HEK293T (cell line): ENCODE results near the gene MRPS5.

Experiments
- CTCF ChIA-PET: fragments of 350-600 bp; formaldehyde crosslinking; extraction: SDS; loops from one replicate; lab custom pipeline; 2021; ENCODE audit warnings: antibody characterized with exemption, inconsistent platforms; lab: Yijun Ruan, JAX
- POLR2A ChIA-PET: fragments of 350-600 bp; formaldehyde crosslinking; extraction: SDS; loops from one replicate; lab custom pipeline; 2020; ENCODE audit warnings: antibody characterized with exemption, inconsistent platforms; lab: Yijun Ruan, JAX
- DNase-seq: peaks from one replicate; pipeline ENCODE4 v3.0.0; 2012; ENCODE audit warnings: mixed read lengths; ENCODE audit errors: extremely low spot score
- ARNT ChIP-seq: fragments of 450-650 bp; IDR thresholded peaks from 2 replicates; pipeline ENCODE4 v1.6.1; 2017; ENCODE audit warnings: mild to moderate bottlenecking
- BHLHE40 ChIP-seq: fragments of 450-650 bp; IDR thresholded peaks from 2 replicates; pipeline ENCODE4 v1.6.1; 2016; ENCODE audit warnings: mild to moderate bottlenecking, moderate library complexity, borderline replicate concordance
- CTBP1 ChIP-seq: fragments of 450-650 bp; IDR thresholded peaks from 2 replicates; pipeline ENCODE4 v1.6.1; 2016; ENCODE audit warnings: borderline replicate concordance
- ELF4 ChIP-seq: fragments of 450-650 bp; IDR thresholded peaks from 2 replicates; pipeline ENCODE4 v1.6.1; 2017; ENCODE audit warnings: antibody characterized with exemption
- FOXA1 ChIP-seq: fragments of 450-650 bp; IDR thresholded peaks from 2 replicates; pipeline ENCODE4 v1.6.1; 2016; ENCODE audit warnings: mild to moderate bottlenecking
- FOXK2 ChIP-seq: fragments of 450-650 bp; IDR thresholded peaks from 2 replicates; pipeline ENCODE4 v1.6.1; 2016; ENCODE audit warnings: mild to moderate bottlenecking
- FOXM1 ChIP-seq: fragments of 450-650 bp; IDR thresholded peaks from 2 replicates; pipeline ENCODE4 v1.6.1; 2017; ENCODE audit warnings: mild to moderate bottlenecking, borderline replicate concordance
- HDGF ChIP-seq: fragments of 450-650 bp; IDR thresholded peaks from 2 replicates; pipeline ENCODE4 v1.6.1; 2017; ENCODE audit warnings: antibody characterized with exemption, borderline replicate concordance
- L3MBTL2 ChIP-seq: fragments of 450-650 bp; conservative IDR thresholded peaks from 2 replicates; pipeline ENCODE4 v1.6.1; 2016; ENCODE audit warnings: mild to moderate bottlenecking
- LEF1 ChIP-seq: fragments of 450-650 bp; IDR thresholded peaks from 2 replicates; pipeline ENCODE4 v1.6.1; 2017; ENCODE audit warnings: mild to moderate bottlenecking, borderline replicate concordance
- NFRKB ChIP-seq: fragments of 450-650 bp; IDR thresholded peaks from 2 replicates; pipeline ENCODE4 v1.6.1; 2016; ENCODE audit warnings: mild to moderate bottlenecking, moderate library complexity
- PKNOX1 ChIP-seq: fragments of 450-650 bp; IDR thresholded peaks from 2 replicates; pipeline ENCODE4 v1.6.1; 2016
- SP1 ChIP-seq: fragments of 450-650 bp; IDR thresholded peaks from 2 replicates; pipeline ENCODE4 v1.6.1; 2017
- SUZ12 ChIP-seq: fragments of 450-650 bp; IDR thresholded peaks from 2 replicates; pipeline ENCODE4 v1.6.1; 2016; ENCODE audit warnings: mild to moderate bottlenecking
- TARDBP ChIP-seq: fragments of 450-650 bp; IDR thresholded peaks from 2 replicates; pipeline ENCODE4 v1.6.1; 2016
- ZNF384 ChIP-seq: fragments of 450-650 bp; IDR thresholded peaks from 2 replicates; pipeline ENCODE4 v1.6.1; 2016

The MRPS5 gene

GRCh38 chr2:95073856-95074662, 47.5 kb downstream of the MRPS5 start:
- CTCF ChIA-PET, result interaction anchor here (0.6 kb wide), 1 partner anchor 235 kb away, joined by 6 read pairs; no protein-coding TSS in a partner anchor
- TF ChIP-seq SUZ12, result no peak
- no peak for TF ChIP-seq ELF4
- TF ChIP-seq ZNF384, result no peak
- TF ChIP-seq NFRKB, result no peak
- TF ChIP-seq TARDBP, result no peak
- no peak for TF ChIP-seq HDGF
- no peak for TF ChIP-seq FOXK2
- TF ChIP-seq LEF1, result no peak
- TF ChIP-seq CTBP1, result no peak
- no peak for TF ChIP-seq BHLHE40
- TF ChIP-seq FOXM1, result no peak
- TF ChIP-seq PKNOX1, result no peak
- no peak for TF ChIP-seq ARNT
- no peak for TF ChIP-seq FOXA1
- TF ChIP-seq L3MBTL2, result no peak
- no peak for TF ChIP-seq SP1
- POLR2A ChIA-PET, result no interaction called here
- DNase-seq, result no peak

- TF ChIP-seq NFRKB (no peak), ELF4 (no peak), ZNF384 (no peak), LEF1 (no peak), BHLHE40 (no peak), ARNT (no peak), FOXK2 (no peak), PKNOX1 (no peak), FOXM1 (no peak), FOXA1 (no peak), SUZ12 (no peak), L3MBTL2 (no peak)
- ChIA-PET POLR2A (no interaction called here), CTCF (no interaction called here)
- no peak for DNase-seq
These were observed 49.2 kb downstream of the MRPS5 start for GRCh38 chr2:95072424-95072823.

GRCh38 chr2:95071856-95072255, 49.8 kb downstream of the MRPS5 start:
- no peak for DNase-seq
- CTCF ChIA-PET, result no interaction called here
- TF ChIP-seq SP1, result no peak
- TF ChIP-seq ELF4, result no peak
- TF ChIP-seq HDGF, result no peak
- no peak for TF ChIP-seq PKNOX1
- no peak for TF ChIP-seq SUZ12
- no peak for TF ChIP-seq LEF1
- no peak for TF ChIP-seq FOXA1
- TF ChIP-seq FOXK2, result no peak
- no peak for TF ChIP-seq FOXM1
- TF ChIP-seq BHLHE40, result no peak
- TF ChIP-seq L3MBTL2, result no peak
- TF ChIP-seq ZNF384, result no peak
- POLR2A ChIA-PET, result no interaction called here

GRCh38 chr2:95069465-95069864, 52.1 kb downstream of the MRPS5 start:
- no peak for DNase-seq
- CTCF ChIA-PET, result no interaction called here
- no peak for TF ChIP-seq SUZ12
- no peak for TF ChIP-seq FOXK2
- POLR2A ChIA-PET, result no interaction called here

GRCh38 chr2:95068256-95068655, 53.4 kb downstream of the MRPS5 start:
- POLR2A ChIA-PET, result no interaction called here
- no peak for DNase-seq
- no peak for TF ChIP-seq FOXA1
- no peak for TF ChIP-seq LEF1
- TF ChIP-seq L3MBTL2, result no peak
- no peak for TF ChIP-seq FOXK2
- CTCF ChIA-PET, result no interaction called here

- CTCF ChIA-PET, result interaction anchor here (1.1 to 1.5 kb wide), 3 partner anchors 9 to 33 kb away, joined by 4 to 7 read pairs (median 5); no protein-coding TSS in a partner anchor
- POLR2A ChIA-PET, result no interaction called here
These were observed 58.3 kb downstream of the MRPS5 start for GRCh38 chr2:95063086-95063958.

More at GRCh38 chr2:95063086-95063958, 58.3 kb downstream of the MRPS5 start:
- DNase-seq, result no peak
- TF ChIP-seq ZNF384 (no peak), SUZ12 (no peak), LEF1 (no peak), FOXM1 (no peak), ELF4 (no peak), TARDBP (no peak), SP1 (no peak), NFRKB (no peak), FOXK2 (no peak), ARNT (no peak), BHLHE40 (no peak), PKNOX1 (no peak), CTBP1 (no peak)
